Measurements from ENCODE around the gene CDK18. TPM values are rescaled to one million over a fixed set of nuclear protein-coding genes. Genes with fewer than 3 reads are reported as not detected.

CDK18 gene
- total and polyA plus RNA-seq, 2 donors from 2014 or later: 25.7 to 36.3 TPM

GRCh38 chr1:205496661-205497060 is 7.8 kb upstream of the CDK18 start:
- DNase-seq: no peak
- FAIRE-seq: no peak

GRCh38 chr1:205497351-205497750 is 7.1 kb upstream of the CDK18 start:
- no peaks in the 10 kb centered on the region for H3K36me3 ChIP-seq (ENCODE audit: control insufficient read depth in 2 of 3, insufficient read depth in 3 of 3, low read length in 3 of 3)
- TF ChIP-seq CTCF (IDR thresholded peaks at IDR 0.05; ENCODE audit: borderline replicate concordance, extremely low read depth, insufficient read depth): no peak
- no peaks in the 10 kb centered on the region for H3K27me3 ChIP-seq (ENCODE audit: control insufficient read depth, insufficient read depth, low read length)
- DNase-seq (no peak), FAIRE-seq (no peak)
- H3K4me1 ChIP-seq (ENCODE audit: control insufficient read depth in 2 of 3, insufficient read depth in 2 of 3, low read depth in 1 of 3, low read length in 3 of 3): peaks cover 0 to 12% (median 2%) of the 10 kb centered on the region in 3 donors
- no peak overlapping the region for H3K9ac ChIP-seq (ENCODE audit: low read length in 3 of 3)
- intact Hi-C loops (cut with DNase I): no loop called here
- H3K27ac ChIP-seq (ENCODE audit: low read depth in 2 of 2, low read length in 2 of 2): no peak overlapping the region
- no peak overlapping the region for H3K4me3 ChIP-seq (ENCODE audit: low read length in 3 of 3)
- H3K9me3 ChIP-seq (ENCODE audit: control insufficient read depth in 2 of 3, insufficient read depth in 1 of 3, low read length in 3 of 3): no peaks in the 10 kb centered on the region

More at GRCh38 chr1:205496661-205497060, 7.8 kb upstream of the CDK18 start:
- Histone ChIP-seq H3K27me3 (ENCODE audit: control insufficient read depth, insufficient read depth, low read length) (no peaks in the 10 kb centered on the region), H3K27ac (ENCODE audit: low read depth in 2 of 2, low read length in 2 of 2) (no peak overlapping the region), H3K36me3 (ENCODE audit: control insufficient read depth in 2 of 3, insufficient read depth in 3 of 3, low read length in 3 of 3) (no peaks in the 10 kb centered on the region), H3K4me3 (ENCODE audit: low read length in 3 of 3) (no peak overlapping the region), H3K9me3 (ENCODE audit: control insufficient read depth in 2 of 3, insufficient read depth in 1 of 3, low read length in 3 of 3) (no peaks in the 10 kb centered on the region), H3K9ac (ENCODE audit: low read length in 3 of 3) (no peak overlapping the region), H3K4me1 (ENCODE audit: control insufficient read depth in 2 of 3, insufficient read depth in 2 of 3, low read depth in 1 of 3, low read length in 3 of 3) (peaks cover 0 to 14% (median 5%) of the 10 kb centered on the region in 3 donors)
- intact Hi-C loops (cut with DNase I): no loop called here
- TF ChIP-seq CTCF (IDR thresholded peaks at IDR 0.05; ENCODE audit: borderline replicate concordance, extremely low read depth, insufficient read depth): no peak

GRCh38 chr1:205499789-205500188 is 4.7 kb upstream of the CDK18 start:
- H3K27me3 ChIP-seq (ENCODE audit: control insufficient read depth, insufficient read depth, low read length): no peaks in the 10 kb centered on the region
- no peak overlapping the region for H3K4me3 ChIP-seq (ENCODE audit: low read length in 3 of 3)
- intact Hi-C loops (cut with DNase I): no loop called here
- FAIRE-seq (no peak), DNase-seq (no peak)
- H3K36me3 ChIP-seq (ENCODE audit: control insufficient read depth in 2 of 3, insufficient read depth in 3 of 3, low read length in 3 of 3): no peaks in the 10 kb centered on the region
- no peak overlapping the region for H3K9ac ChIP-seq (ENCODE audit: low read length in 3 of 3)
- peaks cover 0 to 4% (median 0%) of the 10 kb centered on the region in 3 donors for H3K4me1 ChIP-seq (ENCODE audit: control insufficient read depth in 2 of 3, insufficient read depth in 2 of 3, low read depth in 1 of 3, low read length in 3 of 3)
- no peaks in the 10 kb centered on the region for H3K9me3 ChIP-seq (ENCODE audit: control insufficient read depth in 2 of 3, insufficient read depth in 1 of 3, low read length in 3 of 3)
- no peak for TF ChIP-seq CTCF (IDR thresholded peaks at IDR 0.05; ENCODE audit: borderline replicate concordance, extremely low read depth, insufficient read depth)
- H3K27ac ChIP-seq (ENCODE audit: low read depth in 2 of 2, low read length in 2 of 2): no peak overlapping the region
